Measurements from ENCODE around the gene LYPD6B.

The LYPD6B gene

GRCh38 chr2:149188291-149188690, 149.8 kb downstream of the LYPD6B start:
- no peak for DNase-seq (ENCODE audit: low read depth)
- H3K4me3 ChIP-seq (ENCODE audit: low read depth, low read length), result no peak overlapping the region
- TF ChIP-seq, protein P1, sequence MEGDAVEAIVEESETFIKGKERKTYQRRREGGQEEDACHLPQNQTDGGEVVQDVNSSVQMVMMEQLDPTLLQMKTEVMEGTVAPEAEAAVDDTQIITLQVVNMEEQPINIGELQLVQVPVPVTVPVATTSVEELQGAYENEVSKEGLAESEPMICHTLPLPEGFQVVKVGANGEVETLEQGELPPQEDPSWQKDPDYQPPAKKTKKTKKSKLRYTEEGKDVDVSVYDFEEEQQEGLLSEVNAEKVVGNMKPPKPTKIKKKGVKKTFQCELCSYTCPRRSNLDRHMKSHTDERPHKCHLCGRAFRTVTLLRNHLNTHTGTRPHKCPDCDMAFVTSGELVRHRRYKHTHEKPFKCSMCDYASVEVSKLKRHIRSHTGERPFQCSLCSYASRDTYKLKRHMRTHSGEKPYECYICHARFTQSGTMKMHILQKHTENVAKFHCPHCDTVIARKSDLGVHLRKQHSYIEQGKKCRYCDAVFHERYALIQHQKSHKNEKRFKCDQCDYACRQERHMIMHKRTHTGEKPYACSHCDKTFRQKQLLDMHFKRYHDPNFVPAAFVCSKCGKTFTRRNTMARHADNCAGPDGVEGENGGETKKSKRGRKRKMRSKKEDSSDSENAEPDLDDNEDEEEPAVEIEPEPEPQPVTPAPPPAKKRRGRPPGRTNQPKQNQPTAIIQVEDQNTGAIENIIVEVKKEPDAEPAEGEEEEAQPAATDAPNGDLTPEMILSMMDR (IDR thresholded peaks at IDR 0.05; ENCODE audit: control insufficient read depth, extremely low read depth, insufficient read depth), result no peak

DNA sequence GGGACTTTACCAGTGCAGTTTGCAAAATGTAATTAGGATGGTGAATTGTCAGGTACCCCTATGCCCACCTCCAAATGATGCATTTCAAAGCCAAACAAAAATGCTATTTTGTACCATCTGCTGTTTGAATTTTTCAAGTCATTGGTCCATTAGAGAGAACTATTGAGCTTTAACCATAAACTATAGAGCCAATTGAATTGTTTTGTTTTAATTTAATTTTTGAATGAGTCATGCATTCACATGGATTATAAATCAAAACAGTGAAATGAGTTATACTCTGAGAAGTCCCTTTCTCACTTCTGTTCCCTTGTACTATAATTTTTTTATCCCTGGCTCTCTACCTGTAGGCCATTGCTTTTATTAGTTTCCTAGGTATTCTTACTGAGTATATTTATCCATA, 151.3 kb downstream of the LYPD6B start:
- no peak overlapping the region for H3K4me3 ChIP-seq (ENCODE audit: low read depth, low read length)
- DNase-seq (ENCODE audit: low read depth), result no peak
- TF ChIP-seq, protein P1 (IDR thresholded peaks at IDR 0.05; ENCODE audit: control insufficient read depth, extremely low read depth, insufficient read depth), result no peak

DNA sequence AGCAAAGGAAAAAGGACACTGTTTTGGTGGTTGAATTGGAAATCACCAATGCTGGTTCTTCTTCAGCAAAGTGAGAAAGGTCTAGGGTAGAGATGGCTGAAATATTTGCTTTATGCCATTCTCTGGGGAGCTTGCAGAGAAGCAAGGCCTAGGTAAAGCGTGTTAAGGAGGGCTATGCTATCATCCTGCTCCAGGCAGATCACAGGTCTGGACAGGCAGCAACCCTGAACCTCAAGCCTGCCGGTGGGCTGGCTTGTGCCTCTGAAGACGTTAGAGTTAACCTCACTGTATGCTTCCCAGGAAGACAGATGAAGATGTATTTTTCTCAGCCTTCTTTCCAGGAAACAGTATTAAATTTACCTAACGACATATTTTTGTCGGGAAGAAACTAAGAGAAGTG, 153.4 kb downstream of the LYPD6B start:
- no peak overlapping the region for H3K4me3 ChIP-seq (ENCODE audit: low read depth, low read length)
- TF ChIP-seq, protein P1 (IDR thresholded peaks at IDR 0.05; ENCODE audit: control insufficient read depth, extremely low read depth, insufficient read depth), result no peak
- no peak for DNase-seq (ENCODE audit: low read depth)

DNA sequence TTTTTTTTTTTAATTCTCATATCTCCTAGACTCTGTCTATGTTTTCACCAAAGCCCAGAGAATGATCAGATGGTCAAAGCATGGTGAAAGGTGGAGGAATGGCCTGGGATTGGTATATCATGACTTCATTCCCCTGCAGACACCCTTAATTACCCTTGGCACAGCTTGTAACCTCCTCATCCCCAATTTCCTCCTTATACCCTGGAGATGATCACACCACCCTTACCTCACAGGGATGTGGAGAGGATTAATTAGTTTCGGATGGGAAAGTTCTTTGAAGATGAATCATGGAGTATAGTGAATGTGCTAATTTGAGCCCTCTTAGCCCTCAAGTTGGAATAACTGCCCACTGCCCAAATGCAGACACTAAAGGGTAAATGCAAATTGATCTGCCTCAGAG, 153.9 kb downstream of the LYPD6B start:
- H3K4me3 ChIP-seq (ENCODE audit: low read depth, low read length), result no peak overlapping the region
- no peak for DNase-seq (ENCODE audit: low read depth)
- TF ChIP-seq, protein P1 (IDR thresholded peaks at IDR 0.05; ENCODE audit: control insufficient read depth, extremely low read depth, insufficient read depth), result no peak

DNA sequence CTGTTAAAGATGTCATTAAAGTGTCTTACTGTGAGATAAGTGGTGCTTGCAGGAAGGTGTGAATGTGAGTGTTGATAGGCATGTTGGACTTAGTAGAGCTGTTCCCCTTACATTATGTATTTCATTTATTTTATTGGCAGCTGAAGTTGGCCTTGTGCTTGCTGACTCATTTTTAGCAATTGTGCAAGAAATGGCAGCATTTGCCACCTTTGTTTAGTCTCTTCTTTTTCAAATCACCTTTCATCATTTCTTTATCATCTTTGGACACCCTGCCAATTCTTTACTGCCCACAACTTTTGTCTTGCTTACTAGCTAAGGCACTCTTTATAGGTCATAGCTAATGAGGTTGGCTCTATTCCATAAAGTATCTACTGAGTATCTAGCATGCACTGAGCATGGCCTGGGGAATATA, 161.6 kb downstream of the LYPD6B start:
- no peak overlapping the region for H3K4me3 ChIP-seq (ENCODE audit: low read depth, low read length)
- no peak for DNase-seq (ENCODE audit: low read depth)
- TF ChIP-seq, protein P1 (IDR thresholded peaks at IDR 0.05; ENCODE audit: control insufficient read depth, extremely low read depth, insufficient read depth), result no peak

DNA sequence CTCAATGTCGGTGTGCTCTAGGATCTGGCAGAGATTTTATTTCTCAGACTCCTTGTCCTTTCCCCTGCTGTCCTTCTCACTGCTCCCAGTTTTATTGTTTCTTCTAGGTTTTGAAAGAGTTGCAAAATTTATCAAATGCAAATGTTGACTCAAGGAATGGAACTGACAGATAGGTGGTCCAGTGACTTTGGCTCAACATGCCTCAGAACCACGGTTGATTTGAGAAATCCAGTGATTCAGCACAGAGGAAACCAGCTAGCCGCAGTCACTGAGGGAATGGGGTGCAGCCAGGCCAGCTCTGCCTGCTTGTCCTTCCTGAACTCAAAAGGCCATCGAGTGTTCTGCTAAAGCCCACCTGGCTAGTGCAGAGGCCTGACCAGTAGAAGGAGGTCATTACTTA, 166.2 kb downstream of the LYPD6B start:
- TF ChIP-seq, protein P1 (IDR thresholded peaks at IDR 0.05; ENCODE audit: control insufficient read depth, extremely low read depth, insufficient read depth), result no peak
- H3K4me3 ChIP-seq (ENCODE audit: low read depth, low read length), result no peak overlapping the region
- no peak for DNase-seq (ENCODE audit: low read depth)

DNA sequence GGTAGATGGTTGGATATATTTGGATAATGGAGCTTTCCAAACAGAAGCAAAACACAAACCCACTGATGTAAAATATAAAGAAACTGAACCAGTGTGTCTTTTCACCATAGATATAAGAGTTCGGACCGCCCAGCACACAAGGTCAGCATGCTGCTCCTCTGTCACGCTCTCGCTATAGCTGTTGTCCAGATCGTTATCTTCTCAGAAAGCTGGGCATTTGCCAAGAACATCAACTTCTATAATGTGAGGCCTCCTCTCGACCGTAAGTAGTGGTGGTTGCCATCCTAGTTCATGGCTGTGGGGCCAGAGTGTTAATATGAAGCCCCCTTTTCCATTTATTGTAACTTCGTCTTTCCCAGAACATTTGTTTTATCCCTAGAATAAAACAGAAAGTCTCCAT, 166.6 kb downstream of the LYPD6B start:
- TF ChIP-seq, protein P1 (IDR thresholded peaks at IDR 0.05; ENCODE audit: control insufficient read depth, extremely low read depth, insufficient read depth), result no peak
- H3K4me3 ChIP-seq (ENCODE audit: low read depth, low read length), result no peak overlapping the region
- no peak for DNase-seq (ENCODE audit: low read depth)
